Activated naive CD8-positive, alpha-beta T cell treated with anti-CD3 and anti-CD28 coated beads, Interleukin-2, amount 10 ng/mL, durations not matched to agents 7 days and 5 days (primary cell): ENCODE data around the gene PNLIPRP1. TPM values are rescaled to one million over a fixed set of nuclear protein-coding genes. Genes with fewer than 3 reads are reported as not detected.

Experiments
- ATAC-seq: fragments of 150-1000 bp; cut with Tn5 transposase; one replicate; pipeline ENCODE4 v1.10.0; 2021; ENCODE audit warnings: low read depth, moderate library complexity
- POLR2A ChIA-PET: fragments of 350-600 bp; sonication (Branson Sonifier 250); formaldehyde crosslinking; loops from one replicate; lab custom pipeline; 2021; ENCODE audit warnings: antibody characterized with exemption; lab: Charles Lee
- DNase-seq: peaks from one replicate; pipeline ENCODE4 v3.0.0; 2021
- H3K27ac Mint-ChIP-seq: one replicate; pipeline ENCODE4 v1.8.0; 2022; ENCODE audit warnings: mild to moderate bottlenecking, mixed read lengths
- H3K27me3 Mint-ChIP-seq: one replicate; pipeline ENCODE4 v1.8.0; 2022; ENCODE audit warnings: mild to moderate bottlenecking, moderate library complexity, mixed read lengths
- H3K36me3 Mint-ChIP-seq: one replicate; pipeline ENCODE4 v1.8.0; 2021; ENCODE audit warnings: mild to moderate bottlenecking, mixed read lengths
- H3K4me1 Mint-ChIP-seq: one replicate; pipeline ENCODE4 v1.8.0; 2021; ENCODE audit warnings: mixed read lengths
- H3K4me3 Mint-ChIP-seq: one replicate; pipeline ENCODE4 v1.8.0; 2022; ENCODE audit warnings: mild to moderate bottlenecking, moderate library complexity, mixed read lengths
- H3K9me3 Mint-ChIP-seq: one replicate; pipeline ENCODE4 v1.8.0; 2021; ENCODE audit warnings: mixed read lengths
- total RNA-seq, 2 experiments: library from RNA; stranded (reverse); gene quantifications; one replicate each; pipeline ENCODE4 v1.2.3, GENCODE V29; 2021

The PNLIPRP1 gene
- total RNA-seq, 2 experiments from 2014 or later, result not detected

DNA sequence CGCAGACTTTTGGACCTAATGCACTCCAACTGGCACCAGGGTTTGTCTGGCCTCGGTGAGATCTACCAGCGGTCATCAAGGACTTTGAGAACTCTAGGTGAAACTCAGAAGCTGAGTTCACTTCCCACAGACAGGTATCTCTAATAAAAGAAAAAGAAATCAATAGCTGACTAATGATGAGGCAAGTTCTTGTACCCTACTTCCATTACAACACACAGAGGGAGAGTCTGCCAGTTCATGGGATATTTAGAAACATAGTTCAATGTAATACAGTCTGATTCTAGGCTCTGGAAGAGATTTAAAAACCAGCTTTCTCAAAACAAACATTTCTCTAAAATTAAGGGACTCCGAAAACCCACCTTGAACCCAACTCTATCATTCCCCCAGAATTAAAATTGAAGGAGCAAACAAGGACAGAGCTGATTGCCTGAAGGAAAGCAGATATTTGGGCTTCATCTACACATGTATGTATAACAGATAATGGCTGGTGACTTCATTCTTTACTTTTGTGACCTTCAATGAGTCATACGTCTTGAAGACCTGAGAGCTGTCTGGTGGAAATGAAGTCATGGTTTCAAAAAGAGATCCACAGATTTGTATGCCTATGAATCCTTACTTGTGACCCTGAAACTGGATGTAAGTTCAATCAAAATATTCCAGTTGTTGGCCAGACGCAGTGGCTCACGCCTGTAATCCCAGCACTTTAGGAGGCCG lies 2.7 kb upstream of the PNLIPRP1 start:
- no peak for DNase-seq
- H3K27ac Mint-ChIP-seq, result no peak overlapping the region
- POLR2A ChIA-PET, result no interaction called here

DNA sequence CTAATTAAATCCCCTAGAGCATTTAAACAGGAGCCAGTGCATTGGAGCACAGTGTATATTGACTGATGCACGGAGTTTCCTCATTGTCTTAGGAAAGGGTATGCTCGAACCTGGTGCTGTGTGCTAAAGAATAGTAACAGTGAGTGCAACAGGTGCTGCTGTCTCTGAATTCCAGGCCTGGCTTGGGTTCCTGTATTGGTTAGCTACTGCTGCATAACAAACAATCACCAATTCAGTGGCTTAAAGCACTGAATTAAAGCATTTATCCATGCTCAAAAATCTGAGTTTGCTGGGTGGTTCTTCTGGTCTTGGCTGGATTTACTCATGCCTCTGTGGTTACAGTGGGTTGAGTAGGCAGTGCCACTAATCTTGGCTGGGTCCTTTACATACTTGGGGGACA lies 1.8 kb upstream of the PNLIPRP1 start:
- no peak overlapping the region for H3K27ac Mint-ChIP-seq
- ATAC-seq (no peak), DNase-seq (no peak)
- POLR2A ChIA-PET, result no interaction called here
- no peaks in the 10 kb centered on the region for H3K4me1 Mint-ChIP-seq
- H3K27me3 Mint-ChIP-seq, result no peaks in the 10 kb centered on the region
- H3K9me3 Mint-ChIP-seq, result no peaks in the 10 kb centered on the region
- no peaks in the 10 kb centered on the region for H3K36me3 Mint-ChIP-seq
- no peak overlapping the region for H3K4me3 Mint-ChIP-seq

More for the DNA sequence above, 2.7 kb upstream of the PNLIPRP1 start:
- no peaks in the 10 kb centered on the region for H3K4me1 Mint-ChIP-seq
- no peak overlapping the region for H3K4me3 Mint-ChIP-seq
- no peaks in the 10 kb centered on the region for H3K27me3 Mint-ChIP-seq
- H3K36me3 Mint-ChIP-seq, result no peaks in the 10 kb centered on the region
- H3K9me3 Mint-ChIP-seq, result no peaks in the 10 kb centered on the region
- no peak for ATAC-seq

DNA sequence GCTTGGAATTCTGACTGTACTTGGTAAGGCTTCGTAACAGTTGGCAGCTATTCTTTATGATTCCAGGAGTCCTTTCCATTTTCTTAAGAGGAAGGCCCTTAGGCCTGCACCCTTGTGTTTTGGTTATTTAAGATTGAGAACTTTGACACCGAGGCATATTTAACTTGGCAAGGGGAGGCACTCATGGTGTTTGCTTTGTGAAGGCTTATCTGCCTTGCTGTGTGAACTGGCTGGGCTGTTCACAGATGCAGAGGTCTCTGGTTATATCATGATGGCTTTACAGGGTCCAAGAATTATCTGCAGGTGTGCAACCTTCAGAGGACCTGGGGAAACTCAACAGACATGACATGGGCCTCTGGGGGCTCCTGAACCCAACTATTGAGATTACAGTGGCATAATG lies 833 bp upstream of the PNLIPRP1 start:
- no peak for ATAC-seq
- Mint-ChIP-seq H3K36me3 (no peaks in the 10 kb centered on the region), H3K4me1 (no peaks in the 10 kb centered on the region), H3K27me3 (no peaks in the 10 kb centered on the region), H3K9me3 (no peaks in the 10 kb centered on the region), H3K27ac (no peak overlapping the region), H3K4me3 (no peak overlapping the region)
- POLR2A ChIA-PET, result no interaction called here
- no peak for DNase-seq

DNA sequence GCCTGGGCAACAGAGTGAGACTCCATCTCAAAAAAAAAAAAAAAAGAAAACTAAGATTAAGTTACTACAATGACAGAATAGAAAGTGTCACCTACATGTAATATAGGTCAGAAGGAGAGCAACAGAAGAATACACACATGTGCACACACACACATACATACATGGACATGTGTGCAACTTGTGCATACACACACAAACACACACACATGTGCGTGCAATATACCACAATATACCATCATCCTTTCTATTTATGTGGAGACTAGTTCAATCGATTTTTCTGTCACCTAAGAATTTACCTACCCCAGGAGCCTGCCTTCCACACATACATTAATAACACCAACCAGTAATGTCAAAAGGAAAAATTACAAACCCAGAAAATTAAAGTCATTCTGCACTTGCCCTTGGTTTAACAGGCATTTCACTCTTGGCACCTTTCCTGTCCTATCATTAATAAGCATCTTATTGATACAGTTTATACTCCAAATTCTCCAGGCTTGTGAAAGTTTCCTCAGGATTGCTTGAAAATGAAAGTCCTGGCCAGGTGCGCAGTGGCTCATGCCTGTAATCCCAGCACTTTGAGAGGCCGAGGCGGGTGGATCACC lies 2.5 kb downstream of the PNLIPRP1 start:
- Mint-ChIP-seq H3K9me3 (no peaks in the 10 kb centered on the region), H3K4me1 (no peaks in the 10 kb centered on the region), H3K27me3 (no peaks in the 10 kb centered on the region), H3K36me3 (no peaks in the 10 kb centered on the region), H3K27ac (no peak overlapping the region), H3K4me3 (no peak overlapping the region)
- POLR2A ChIA-PET, result no interaction called here
- no peak for ATAC-seq
- no peak for DNase-seq

DNA sequence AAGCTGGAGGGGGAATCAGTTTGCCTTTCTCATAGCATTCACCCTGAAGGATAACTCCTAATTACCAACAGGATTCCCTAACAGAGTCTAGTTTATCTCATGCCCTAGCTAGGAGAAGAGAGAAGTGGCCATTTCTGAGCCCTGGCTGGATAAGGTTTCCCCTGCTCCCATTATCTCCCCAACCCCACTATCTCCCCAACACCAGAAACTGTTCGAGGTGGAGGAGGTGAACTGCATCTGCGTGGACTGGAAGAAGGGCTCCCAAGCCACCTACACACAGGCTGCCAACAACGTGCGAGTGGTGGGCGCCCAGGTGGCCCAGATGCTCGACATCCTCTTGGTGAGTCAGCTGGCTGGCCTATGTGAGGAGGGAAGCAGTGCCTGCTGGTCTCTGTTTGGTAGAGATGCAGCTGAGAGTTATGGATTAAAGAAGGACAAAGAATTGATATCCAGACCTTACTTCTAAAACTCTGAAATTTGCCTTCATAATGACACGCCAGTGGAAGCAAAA lies 3.8 kb downstream of the PNLIPRP1 start:
- Mint-ChIP-seq H3K27ac (no peak overlapping the region), H3K9me3 (no peaks in the 10 kb centered on the region), H3K4me3 (no peak overlapping the region), H3K36me3 (no peaks in the 10 kb centered on the region), H3K4me1 (no peaks in the 10 kb centered on the region), H3K27me3 (no peaks in the 10 kb centered on the region)
- DNase-seq (no peak), ATAC-seq (no peak)
- POLR2A ChIA-PET, result no interaction called here

DNA sequence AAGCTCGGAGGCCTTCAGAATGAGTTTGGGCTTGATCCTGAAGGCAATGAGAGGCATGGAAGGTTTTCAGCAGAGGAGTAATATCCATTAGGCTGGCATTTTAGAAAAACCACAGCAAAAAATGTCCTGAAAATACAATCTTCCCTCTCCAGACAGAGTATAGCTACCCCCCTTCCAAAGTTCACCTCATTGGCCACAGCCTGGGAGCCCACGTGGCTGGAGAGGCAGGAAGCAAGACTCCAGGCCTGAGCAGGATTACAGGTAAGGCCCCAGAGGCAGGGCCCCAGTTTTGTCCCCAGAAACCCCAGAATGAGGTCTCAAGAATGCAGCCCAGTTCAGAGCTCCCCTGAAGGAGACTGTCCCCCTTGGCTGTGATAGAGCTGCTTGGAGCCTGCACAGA lies 5.3 kb downstream of the PNLIPRP1 start:
- no peaks in the 10 kb centered on the region for H3K9me3 Mint-ChIP-seq
- POLR2A ChIA-PET, result no interaction called here

DNA sequence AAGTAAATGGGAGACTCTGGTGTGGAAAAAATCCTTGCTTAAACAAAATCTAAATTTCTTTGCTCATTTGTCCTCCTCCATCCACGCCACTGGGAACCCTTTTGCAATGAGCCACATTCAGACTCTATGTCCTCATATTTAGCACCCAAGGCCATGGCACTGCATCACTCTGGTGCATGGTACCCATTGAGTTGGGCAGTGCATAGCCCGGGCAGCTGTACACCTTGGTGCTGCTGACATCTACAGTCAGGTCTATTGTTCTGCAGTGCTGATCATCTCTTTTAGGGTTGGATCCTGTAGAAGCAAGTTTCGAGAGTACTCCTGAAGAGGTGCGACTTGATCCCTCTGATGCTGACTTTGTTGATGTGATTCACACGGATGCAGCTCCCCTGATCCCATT lies 6.8 kb downstream of the PNLIPRP1 start:
- no peak overlapping the region for H3K27ac Mint-ChIP-seq
- H3K36me3 Mint-ChIP-seq, result no peaks in the 10 kb centered on the region
- POLR2A ChIA-PET, result no interaction called here
- no peak overlapping the region for H3K4me3 Mint-ChIP-seq
- H3K27me3 Mint-ChIP-seq, result no peaks in the 10 kb centered on the region
- H3K4me1 Mint-ChIP-seq, result no peaks in the 10 kb centered on the region
- DNase-seq (no peak), ATAC-seq (no peak)
- H3K9me3 Mint-ChIP-seq, result no peaks in the 10 kb centered on the region

More for the DNA sequence above, 5.3 kb downstream of the PNLIPRP1 start:
- Mint-ChIP-seq H3K27ac (no peak overlapping the region), H3K4me3 (no peak overlapping the region), H3K36me3 (no peaks in the 10 kb centered on the region), H3K4me1 (no peaks in the 10 kb centered on the region), H3K27me3 (no peaks in the 10 kb centered on the region)
- DNase-seq (no peak), ATAC-seq (no peak)

DNA sequence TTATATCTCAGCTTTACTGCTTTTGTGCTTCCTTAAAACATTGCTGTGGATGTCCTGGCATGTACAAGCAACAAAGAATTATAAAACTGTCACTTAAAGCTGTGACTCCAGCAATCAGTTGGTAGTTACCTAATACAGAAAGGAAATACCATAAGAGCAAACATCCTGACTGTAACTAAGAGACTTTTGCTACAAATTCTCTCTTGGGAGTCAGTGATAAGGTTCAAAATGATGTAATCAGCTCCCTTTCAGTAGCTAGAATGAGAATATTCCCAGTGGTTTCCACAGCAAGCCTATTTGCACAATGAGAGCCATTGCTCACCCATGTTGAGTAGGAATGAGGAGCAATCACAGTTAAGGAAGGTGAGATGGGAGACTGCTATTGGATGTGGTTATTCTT lies 7.6 kb downstream of the PNLIPRP1 start:
- DNase-seq (no peak), ATAC-seq (no peak)
- no peaks in the 10 kb centered on the region for H3K27me3 Mint-ChIP-seq
- no peak overlapping the region for H3K4me3 Mint-ChIP-seq
- POLR2A ChIA-PET, result no interaction called here
- H3K9me3 Mint-ChIP-seq, result no peaks in the 10 kb centered on the region
- H3K36me3 Mint-ChIP-seq, result no peaks in the 10 kb centered on the region
- H3K4me1 Mint-ChIP-seq, result no peaks in the 10 kb centered on the region
- H3K27ac Mint-ChIP-seq, result no peak overlapping the region

DNA sequence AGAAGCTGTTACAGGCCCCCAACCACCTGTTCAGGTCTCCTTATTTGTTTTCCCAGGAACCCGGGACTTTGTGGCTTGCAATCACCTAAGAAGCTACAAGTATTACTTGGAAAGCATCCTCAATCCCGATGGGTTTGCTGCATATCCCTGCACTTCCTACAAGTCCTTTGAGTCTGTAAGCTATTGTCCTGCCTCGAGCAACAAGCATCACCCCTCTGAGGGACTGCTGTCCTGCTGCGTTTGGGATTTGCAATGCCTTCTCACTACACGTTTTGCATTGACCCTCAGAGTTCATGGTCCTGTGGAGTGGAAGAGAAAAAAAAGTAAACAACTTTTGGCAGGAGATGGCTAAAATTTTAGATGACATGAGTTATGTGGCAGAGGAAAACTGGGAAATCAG lies 9.2 kb downstream of the PNLIPRP1 start:
- H3K36me3 Mint-ChIP-seq, result no peaks in the 10 kb centered on the region
- ATAC-seq, result no peak
- no peaks in the 10 kb centered on the region for H3K27me3 Mint-ChIP-seq
- no peaks in the 10 kb centered on the region for H3K4me1 Mint-ChIP-seq
- H3K27ac Mint-ChIP-seq, result no peak overlapping the region
- H3K9me3 Mint-ChIP-seq, result no peaks in the 10 kb centered on the region
- no peak overlapping the region for H3K4me3 Mint-ChIP-seq
- DNase-seq, result no peak
- POLR2A ChIA-PET, result no interaction called here

DNA sequence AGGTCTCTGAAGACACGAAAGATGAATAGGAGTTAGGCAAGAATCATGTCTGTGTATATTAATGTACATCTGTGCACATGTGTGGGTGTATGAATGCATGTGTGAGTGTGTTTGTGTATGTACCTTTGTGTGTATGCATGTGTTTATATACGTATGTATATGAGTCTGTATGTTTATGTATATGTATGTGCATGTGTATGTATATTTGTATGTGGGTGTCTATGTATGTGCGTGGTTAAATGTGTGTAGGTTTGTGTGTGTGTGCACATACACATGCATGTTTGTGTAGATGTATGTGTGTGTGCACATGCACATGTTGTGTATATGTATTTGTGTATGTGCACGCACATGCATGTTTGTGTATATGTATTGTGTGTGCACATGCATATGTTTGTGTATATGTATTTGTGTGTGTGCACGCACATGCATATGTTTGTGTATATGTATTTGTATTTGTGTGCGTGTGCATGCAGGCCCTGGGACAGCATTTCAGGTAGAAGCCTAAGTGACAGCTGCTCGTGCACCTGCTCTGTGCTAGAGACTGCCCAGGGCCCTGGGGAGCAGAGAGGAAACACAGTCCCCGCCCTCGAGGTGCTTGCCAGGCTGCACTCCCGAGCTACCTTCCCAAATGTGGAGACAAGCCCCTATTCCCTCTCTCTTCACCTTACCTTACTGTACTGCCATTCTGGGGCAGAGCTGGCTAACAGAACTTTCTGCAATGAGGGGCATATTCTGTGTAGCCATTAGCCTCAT lies 12.1 kb downstream of the PNLIPRP1 start:
- ATAC-seq (no peak), DNase-seq (no peak)
- Mint-ChIP-seq H3K27ac (no peak overlapping the region), H3K4me3 (no peak overlapping the region), H3K27me3 (peaks cover 2% of the 10 kb centered on the region), H3K4me1 (no peaks in the 10 kb centered on the region), H3K36me3 (no peaks in the 10 kb centered on the region), H3K9me3 (no peaks in the 10 kb centered on the region)
- POLR2A ChIA-PET, result no interaction called here

DNA sequence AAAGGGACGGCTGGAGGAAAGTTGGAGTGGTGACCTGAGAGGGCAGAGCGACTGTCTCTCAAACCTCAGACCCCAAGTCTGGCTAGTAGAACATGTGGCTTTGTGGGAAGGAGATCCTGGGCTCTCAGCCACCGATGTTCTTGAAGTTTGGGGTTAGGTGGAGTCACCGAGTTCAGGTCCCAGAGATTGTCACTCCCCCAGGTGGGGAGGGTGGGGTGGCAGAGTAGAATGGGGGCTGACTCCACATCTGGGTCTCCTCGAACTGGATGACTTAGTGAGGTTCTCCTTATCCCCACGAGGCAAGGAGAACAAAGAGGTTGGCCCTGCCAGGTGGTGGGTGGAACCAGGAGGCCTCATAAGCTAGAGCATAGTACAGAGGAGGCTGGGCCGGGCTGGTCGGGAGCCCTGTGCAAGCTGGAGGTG lies 15.3 kb downstream of the PNLIPRP1 start:
- no peaks in the 10 kb centered on the region for H3K4me1 Mint-ChIP-seq
- no peak for ATAC-seq
- H3K9me3 Mint-ChIP-seq, result no peaks in the 10 kb centered on the region
- no peak overlapping the region for H3K27ac Mint-ChIP-seq
- no peak overlapping the region for H3K4me3 Mint-ChIP-seq
- H3K36me3 Mint-ChIP-seq, result no peaks in the 10 kb centered on the region
- H3K27me3 Mint-ChIP-seq, result peaks cover 8% of the 10 kb centered on the region
- POLR2A ChIA-PET, result no interaction called here
- no peak for DNase-seq

DNA sequence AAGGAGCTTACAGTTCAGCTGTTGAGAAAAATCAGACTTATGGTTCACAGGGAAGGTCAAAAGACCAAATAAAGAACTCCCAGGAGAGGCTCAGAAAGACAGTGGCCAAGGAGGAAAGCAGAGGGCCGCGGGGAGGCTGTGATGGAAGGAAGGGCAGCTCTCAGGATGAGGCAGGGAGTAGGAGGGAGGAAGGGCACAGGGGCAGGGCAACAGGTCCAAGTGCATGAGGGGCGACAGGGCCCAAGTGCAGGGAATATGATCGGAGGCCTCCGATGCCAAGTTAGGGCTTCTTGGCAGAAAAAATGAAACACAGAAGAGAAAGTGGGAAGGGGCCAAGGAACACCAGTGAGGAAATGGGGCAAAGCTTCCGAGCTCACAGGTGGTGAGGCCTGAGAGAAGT lies 16.6 kb downstream of the PNLIPRP1 start:
- no peaks in the 10 kb centered on the region for H3K36me3 Mint-ChIP-seq
- no peak overlapping the region for H3K27ac Mint-ChIP-seq
- H3K4me3 Mint-ChIP-seq, result no peak overlapping the region
- POLR2A ChIA-PET, result no interaction called here
- no peaks in the 10 kb centered on the region for H3K9me3 Mint-ChIP-seq
- H3K4me1 Mint-ChIP-seq, result no peaks in the 10 kb centered on the region
- peaks cover 9% of the 10 kb centered on the region for H3K27me3 Mint-ChIP-seq
- ATAC-seq, result no peak
- no peak for DNase-seq

DNA sequence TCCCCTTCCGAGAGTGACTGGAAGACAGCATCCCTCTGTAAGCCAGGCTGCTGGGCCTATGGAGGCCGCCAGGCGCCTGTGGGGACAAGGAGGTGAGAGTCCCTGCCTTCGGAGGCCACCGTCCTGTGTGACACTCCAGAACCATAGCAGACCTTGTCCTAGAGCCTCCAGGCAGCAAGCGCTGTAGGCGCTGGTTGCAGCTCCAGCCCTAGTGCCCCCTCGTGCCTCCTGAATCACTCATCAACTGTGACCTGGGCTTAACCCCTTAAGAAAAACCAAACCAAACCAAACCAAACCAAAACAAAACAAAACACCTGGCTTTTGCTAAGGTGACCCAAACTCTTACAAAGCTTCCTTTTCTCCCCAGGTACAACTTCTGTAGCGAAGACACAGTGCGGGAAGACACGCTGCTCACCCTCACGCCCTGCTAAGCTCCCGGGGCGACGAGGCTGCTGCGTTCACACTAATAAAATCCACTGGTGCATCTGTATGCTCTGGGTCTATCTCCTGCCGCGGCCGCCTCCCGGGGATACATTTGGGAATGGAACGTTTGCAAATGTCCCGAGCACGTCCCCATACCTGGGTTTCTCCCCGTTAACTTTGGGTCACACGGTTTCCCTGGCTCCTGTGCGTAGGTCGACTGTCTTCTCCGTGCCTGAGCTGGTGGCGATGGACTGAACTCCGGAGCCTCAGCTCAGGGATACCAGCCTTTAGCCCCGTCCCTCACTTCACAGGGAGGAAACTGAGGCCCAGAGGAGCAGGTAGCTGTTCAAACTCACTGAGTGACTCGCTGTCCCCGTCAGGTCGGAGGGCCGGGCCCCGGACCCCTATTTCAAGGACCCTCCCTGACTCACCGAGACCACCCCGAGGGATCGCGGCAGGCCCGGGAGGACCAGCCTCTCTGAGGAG lies 18.2 kb downstream of the PNLIPRP1 start:
- H3K27me3 Mint-ChIP-seq, result peaks cover 10% of the 10 kb centered on the region
- ATAC-seq, result no peak
- no peak overlapping the region for H3K4me3 Mint-ChIP-seq
- H3K9me3 Mint-ChIP-seq, result no peaks in the 10 kb centered on the region
- POLR2A ChIA-PET, result no interaction called here
- DNase-seq, result no peak
- no peaks in the 10 kb centered on the region for H3K36me3 Mint-ChIP-seq
- no peak overlapping the region for H3K27ac Mint-ChIP-seq
- H3K4me1 Mint-ChIP-seq, result no peaks in the 10 kb centered on the region
